GM21381 (cell line): ENCODE results near the gene FSTL4.
"Not testable (repeated sequence)": the region's sequence is repeated elsewhere in the genome, so short reads cannot be mapped to it uniquely, and the experiment has no call there.

Source experiments
- ATAC-seq: cut with Tn5 transposase; IDR thresholded peaks from one replicate; pipeline ENCODE4 v1.9.1; 2021; ENCODE audit warnings: mild to moderate bottlenecking, moderate library complexity; ENCODE audit not compliant: unreplicated experiment

FSTL4 gene

DNA sequence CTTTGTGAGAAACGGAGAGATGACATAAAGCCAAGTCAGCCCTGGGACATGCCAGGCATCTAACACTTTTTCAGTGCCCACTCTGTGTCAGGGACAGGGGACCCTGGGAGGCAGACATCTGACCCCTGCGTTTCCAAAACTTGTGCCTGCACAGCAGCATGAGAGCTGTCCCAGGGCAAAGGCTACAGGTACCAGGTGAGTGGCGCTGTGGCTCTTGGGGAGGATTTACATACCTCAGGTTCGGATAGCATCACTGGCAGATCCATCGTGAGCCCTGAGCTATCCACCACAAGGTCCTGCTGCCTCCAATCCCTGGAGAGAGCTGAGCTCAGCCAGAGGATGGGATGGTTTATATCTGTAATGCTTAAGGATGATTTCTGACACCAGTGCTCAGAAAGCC, 52.4 kb downstream of the FSTL4 start:
- ATAC-seq, result no peak

DNA sequence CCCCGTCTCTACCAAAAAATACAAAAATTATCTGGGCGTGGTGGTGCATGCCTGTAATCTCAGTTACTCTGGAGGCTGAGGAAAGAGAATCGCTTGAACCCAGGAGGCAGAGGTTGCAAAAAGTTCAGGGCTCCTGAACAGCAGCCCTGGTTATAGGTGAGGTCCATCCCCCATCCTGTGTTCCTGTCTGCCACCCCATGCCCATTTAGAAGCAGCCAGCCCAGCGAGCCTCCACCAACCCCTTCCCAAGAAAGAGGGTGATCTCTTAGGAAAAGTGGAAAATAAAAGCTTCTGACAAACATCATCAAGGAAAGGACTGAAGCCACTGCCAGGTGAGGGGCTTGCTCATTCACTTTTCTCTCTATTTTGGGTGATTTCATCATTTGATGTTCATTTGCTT, 55.8 kb downstream of the FSTL4 start:
- no peak for ATAC-seq

DNA sequence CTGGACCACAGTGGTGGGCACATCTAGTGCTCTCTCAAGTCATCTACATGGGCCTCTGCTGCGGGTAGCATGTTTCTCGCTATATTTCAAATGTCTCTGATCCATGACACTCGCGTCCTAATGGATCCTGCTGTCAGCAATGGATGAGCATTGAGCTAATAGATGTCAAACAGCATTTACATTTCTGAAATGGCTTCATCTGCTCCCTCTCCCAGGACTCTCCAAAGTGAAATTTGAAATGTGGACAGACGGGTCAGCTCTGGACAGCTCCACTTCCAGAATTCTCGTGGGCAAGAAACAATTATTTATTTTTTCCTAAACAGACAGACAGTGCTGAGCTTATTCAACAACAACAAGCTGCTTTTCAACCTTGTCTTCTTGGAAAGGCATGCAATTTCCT, 58.1 kb downstream of the FSTL4 start:
- no peak for ATAC-seq

DNA sequence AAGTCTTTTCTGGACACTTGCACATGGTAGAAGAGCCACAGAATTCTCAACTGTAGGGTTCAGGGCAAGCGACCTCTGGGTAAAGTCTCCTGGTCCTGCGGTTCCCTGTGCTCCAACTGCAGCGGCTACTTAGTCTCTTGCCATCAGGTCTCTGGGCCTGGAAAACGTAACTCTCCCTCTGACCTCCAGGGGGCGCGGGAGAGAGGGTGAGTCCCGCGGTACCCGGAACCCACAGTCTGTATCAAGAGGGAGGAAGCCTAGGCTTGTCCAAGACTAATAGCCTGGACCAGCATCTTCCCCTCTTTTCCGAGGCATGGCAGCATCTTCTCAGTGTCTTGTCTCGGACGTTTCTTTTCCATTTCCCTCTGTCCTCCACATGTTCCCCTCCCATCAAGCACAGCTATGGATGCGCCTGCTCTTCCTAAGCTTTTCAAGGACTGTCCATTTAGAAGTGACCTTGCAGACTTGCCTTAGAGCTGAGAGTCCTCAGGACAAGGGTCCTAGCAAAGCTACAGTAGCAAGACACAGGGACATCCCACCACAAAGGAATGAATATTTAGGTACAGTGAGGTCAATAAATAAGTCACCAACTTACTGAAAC, 59.3 kb downstream of the FSTL4 start:
- ATAC-seq, result peak; percentile 65

DNA sequence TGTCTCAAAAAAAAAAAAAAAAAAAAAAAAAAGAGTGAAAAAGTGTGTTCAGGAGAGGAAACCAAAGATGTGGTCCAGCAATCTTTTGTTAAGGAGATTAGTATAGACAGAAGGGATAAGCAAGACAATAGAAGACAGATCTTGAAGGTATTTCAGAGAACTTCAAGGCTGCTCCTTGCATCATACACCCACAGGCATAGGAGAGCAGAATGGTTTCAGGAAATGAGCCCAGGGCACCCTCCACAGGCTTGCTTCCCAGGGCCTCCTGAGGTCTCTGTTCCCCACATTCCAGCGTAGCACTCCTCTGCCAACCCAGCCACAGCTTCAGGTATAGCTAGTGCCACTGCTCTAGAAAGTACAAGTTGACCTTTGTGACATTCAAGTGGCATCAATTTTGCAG, 65.8 kb downstream of the FSTL4 start:
- ATAC-seq, result no peak

DNA sequence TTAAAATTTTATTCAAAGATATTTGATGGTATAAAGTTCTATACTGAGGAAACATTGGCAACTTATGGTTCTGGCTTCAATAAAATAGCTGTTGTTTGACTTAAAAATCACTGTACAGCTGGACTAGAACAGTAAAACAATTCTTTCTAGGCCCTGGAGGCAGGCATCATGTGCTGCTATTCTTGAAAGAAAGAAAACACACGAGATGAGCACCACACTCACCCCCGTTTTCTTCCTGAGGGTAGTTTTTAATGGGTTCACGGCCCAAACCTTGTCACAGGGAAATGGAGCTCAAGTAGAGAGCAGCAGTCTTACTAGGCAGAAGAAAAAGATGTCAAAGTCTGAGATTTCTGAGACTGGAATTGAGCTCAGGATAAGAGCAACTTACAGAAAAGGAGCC, 68.0 kb downstream of the FSTL4 start:
- no peak for ATAC-seq

DNA sequence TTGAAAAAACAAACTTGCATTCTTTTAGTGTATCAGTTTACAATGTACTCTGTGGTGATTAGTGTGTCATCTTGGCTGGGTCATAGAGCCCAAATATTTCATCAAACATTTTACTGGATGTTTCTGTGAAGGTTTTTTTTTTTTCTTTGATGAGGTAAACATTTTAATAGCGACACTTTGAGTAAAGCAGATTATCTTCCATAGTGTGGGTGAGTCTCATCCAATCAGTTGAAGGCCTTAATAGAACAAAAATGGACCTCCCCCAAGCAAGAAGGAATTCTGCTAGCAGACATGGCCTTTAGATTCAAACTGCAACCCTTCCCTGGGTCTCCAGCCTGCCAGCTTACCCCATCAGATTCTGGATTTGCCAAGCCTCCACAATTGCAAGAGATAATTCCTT, 72.5 kb downstream of the FSTL4 start:
- ATAC-seq, result no peak

DNA sequence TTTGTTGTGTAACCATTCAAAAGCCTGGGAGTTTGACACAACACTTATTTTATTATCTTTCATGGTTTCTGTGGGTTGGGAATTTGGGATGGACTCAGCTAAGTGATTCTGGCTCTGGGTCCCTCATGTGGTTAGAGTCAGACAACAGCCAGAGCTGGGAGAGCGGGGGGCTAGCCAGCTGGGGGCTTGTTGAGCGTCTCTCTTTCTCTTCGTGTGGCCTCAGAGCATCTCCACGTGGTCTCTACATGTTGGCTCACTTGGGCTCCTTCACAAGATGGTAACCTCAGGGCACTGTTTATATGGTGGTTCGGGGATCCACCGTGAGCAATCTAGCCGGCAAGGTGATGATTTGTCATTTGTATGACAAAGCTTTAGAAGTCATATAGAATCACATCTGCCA, 73.6 kb downstream of the FSTL4 start:
- no peak for ATAC-seq

DNA sequence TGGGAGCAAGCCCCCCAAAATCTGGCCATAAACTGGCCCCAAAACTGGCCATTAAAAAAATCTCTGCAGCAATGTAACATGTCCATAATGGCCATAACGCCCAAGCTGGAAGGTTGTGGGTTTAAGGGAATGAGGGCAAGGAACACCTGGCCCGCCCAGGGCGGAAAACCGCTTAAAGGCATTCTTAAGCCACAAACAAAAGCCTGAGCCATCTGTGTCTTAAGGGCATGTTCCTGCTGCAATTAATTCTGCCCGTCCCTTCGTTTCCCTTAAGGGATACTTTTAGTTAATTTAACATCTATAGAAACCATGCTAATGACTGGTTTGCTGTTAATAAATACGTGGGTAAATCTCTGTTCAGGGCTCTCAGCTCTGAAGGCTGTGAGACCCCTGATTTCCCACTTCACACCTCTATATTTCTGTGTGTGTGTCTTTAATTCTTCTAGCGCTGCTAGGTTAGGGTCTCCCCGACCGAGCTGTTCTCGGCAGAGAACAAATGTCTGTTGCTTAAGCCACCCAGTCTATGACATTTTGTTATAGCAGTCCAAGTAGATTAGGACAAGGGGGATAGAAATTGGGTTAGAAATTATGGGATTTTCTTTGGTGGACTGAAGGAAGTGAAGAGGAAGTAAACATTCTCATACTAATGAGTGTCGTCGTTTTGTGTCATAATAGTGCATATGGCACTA, 77.0 kb downstream of the FSTL4 start:
- ATAC-seq, result not testable (repeated sequence)

DNA sequence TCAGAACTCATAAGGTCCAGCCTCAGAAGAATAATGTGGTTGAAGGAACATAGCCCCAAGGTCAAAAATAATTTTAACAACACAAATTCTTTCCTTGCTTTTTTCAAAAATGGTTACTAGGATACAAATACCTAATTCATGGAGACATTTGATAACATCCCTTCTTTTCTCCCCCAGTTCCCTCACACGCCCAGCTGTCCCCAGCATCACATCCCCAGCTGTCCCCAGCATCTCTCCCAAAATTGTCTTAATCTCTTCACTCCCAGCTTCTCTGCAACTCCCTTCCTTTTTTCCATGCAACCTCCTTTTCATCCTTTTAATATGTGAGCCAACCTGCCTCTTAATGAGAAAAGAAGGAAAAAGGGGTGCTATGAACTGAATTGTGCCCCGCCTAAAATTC, 77.8 kb downstream of the FSTL4 start:
- ATAC-seq, result no peak

DNA sequence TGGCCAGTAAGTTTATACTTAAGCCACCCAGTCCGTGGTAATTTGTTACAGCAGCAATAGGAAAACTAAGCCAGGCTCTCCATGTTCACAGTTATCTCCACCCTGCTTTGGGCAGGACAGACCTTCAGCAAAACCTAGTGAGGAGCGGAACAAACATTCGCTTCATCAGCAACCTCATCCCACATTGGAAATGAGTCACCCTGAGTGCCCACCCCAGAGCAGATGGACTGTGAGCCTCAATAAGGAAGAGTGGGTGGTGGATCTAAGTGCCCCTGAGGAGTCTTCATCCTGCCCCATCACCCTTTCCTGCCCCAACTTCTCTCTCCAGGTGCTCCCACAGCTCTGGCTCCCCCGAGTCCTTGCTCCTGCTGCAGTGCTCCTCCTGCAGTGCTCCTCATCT, 78.8 kb downstream of the FSTL4 start:
- ATAC-seq, result no peak

DNA sequence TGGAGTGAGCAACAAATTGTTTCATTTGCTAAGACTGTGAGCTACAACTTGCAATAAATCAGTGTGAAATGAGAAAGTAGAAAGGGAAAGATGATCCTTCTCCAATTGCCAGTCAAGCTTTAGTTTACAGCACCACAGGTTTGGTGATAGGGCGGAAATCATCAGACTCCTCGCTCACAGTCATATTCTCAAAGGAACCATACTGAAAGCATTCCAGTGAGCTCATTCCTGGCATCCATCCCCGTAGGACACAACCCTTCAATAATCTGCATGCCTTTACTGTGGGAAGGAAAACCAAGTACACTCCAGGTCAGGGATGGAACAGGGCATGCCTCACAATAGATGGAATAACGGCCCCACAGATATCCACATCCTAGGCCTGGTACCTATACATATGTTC, 80.7 kb downstream of the FSTL4 start:
- no peak for ATAC-seq

DNA sequence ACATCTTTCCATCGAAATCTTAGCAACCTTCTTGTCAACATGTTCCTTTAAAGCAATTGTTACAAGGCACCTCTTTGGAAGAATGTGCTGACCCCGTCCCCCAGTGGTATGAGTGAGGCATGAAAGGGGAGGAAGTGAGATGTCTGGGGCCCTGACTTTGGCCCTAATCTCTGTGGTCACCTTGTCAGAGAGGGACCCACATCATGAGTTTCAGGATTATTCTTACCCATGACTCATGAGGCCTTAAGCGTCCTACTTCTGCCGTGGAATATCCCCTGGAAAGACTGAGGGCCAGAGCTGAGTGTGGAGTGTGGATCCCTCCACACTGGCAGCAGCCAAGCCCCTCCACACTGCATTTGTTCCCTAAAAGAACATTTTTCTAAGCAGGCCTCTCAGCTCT, 81.2 kb downstream of the FSTL4 start:
- peak; percentile 85 for ATAC-seq

DNA sequence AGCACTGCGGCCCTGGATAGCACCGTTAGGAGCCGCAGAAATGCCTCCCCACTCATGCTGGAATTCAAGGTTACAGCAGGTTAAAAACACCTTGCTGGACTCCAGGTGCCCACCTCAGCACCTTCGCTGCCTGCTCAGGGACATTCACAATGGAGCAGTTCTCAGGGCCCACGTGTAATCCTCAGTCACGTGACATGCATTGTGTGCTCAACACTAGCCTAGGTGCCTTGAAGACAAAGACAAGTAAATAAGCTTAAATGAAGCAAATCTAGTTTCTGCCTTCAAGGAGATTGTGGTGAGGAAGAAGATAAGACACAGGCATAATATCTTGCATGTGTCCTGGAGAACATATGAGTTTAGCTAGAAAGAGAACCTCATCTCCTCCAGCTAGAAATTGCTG, 82.1 kb downstream of the FSTL4 start:
- ATAC-seq, result no peak

DNA sequence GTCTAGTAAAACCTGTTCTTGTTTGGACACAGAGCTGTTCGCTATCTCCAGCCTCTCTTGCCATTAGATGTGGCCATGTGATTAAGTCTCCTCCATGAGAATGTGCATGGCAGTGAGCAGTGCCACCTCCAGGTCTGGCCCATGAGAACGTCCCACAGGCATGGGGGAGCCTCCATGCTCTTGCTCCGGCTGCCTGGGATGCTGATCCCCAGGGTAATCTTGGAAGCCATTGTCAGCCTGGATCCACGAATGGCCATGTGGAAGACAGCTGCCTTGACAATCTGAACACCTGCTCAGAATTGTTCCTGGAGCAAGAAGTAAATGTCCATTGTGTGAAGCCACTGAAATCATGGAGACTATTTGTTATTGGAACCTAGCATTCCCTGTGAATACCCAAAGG, 83.5 kb downstream of the FSTL4 start:
- ATAC-seq, result no peak

DNA sequence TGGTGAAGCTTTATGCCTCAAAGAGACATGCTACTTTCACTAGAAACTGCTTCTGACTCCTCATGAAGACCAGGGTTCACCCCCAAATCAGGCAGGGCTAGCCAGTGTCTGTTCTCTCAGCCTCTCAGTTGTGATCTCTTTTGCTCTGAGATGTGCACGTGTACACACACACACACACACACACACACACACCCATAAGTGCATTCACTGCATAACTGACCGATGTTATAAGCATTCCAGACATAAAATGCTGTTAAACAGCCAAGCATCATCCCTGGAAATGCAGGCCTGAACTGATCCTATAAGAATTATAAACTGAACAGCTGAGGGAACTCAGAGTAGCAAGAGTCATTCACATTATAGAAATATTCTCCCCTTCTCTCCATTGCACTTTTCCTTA, 85.0 kb downstream of the FSTL4 start:
- ATAC-seq, result no peak

DNA sequence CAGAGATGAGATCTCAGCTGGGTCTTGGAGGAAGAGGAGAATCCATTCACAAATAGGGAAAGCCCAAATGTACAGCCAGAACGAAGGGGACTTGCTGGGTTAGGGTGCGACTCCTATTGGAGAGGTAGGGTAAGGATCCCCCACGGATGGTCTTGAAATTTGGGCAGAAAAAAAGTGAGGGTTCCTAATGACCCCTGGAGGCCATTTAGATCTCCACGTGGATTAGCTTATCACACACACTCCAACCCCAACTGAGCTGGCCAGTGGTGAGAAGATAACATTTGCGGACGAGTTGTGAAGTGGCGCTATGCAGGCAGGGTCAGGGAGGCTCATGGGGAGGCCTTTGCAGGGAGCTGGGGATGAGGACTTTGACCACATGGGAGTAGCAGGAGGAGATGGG, 86.0 kb downstream of the FSTL4 start:
- ATAC-seq, result no peak

DNA sequence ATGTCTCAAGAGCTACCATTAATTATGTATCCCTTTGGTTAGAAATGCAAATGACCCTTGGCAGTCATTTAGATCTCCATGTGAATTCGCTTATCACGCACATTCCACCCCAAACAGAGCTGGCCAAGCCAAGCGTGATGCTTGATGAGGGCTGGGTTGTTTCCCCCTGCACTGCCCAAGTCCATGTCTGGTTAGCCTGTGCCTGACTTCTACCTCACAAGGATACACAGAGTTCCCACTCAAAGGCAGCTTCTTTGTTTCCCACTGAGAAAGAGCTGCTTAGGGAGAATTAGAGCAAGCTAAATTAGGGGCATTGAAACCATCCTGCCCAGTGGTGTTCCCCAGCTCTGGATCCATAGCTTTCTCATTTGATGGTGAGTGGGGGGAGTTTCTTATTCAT, 87.2 kb downstream of the FSTL4 start:
- no peak for ATAC-seq

DNA sequence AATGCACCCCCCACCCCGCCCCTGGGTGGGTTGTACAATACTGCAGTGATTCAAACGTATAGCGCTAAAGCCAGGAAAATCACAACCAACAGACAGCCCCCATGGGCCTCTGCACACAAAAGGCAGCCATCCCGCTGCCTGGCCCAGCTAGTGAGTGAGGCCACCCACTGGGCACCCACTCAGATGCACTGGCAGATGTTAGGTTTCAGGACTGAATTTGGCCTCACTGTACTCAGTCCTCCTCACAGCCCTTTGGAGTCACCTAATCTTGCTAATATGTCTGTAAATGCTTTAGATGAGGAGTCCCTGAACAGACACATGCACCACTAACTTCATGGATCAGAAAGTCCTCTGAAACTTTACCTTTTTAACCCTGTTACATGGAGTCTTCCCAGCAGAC, 87.7 kb downstream of the FSTL4 start:
- no peak for ATAC-seq

DNA sequence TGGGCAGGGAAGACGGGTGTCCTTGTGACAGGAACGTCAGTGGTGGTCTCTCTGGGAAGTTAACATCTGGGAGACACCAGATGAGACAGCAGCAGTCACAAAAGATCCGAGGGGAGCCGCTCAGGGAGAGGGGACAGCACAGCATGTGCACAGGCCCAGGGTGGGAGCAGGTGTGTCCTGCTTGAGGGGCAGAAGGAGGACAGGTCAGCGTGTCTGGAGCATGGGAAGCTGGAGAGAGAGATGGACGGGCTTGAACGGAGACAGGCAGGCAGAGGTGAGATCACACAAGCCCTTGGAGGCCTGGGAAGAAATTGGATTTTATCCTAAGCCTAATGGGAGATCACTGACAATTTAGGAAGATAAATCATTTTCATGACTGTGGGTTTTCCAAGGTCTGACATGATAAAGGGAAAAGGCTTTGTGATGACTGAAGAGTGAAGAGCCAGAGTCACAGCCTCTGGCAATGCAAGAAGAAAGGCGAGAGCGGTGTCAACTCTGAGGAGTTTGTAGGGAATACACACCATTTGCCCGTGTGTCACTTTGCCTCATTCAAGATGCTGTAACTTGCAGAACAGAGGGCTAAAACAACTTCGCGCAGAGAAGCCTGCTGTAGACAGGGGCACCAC, 88.3 kb downstream of the FSTL4 start:
- ATAC-seq, result no peak

DNA sequence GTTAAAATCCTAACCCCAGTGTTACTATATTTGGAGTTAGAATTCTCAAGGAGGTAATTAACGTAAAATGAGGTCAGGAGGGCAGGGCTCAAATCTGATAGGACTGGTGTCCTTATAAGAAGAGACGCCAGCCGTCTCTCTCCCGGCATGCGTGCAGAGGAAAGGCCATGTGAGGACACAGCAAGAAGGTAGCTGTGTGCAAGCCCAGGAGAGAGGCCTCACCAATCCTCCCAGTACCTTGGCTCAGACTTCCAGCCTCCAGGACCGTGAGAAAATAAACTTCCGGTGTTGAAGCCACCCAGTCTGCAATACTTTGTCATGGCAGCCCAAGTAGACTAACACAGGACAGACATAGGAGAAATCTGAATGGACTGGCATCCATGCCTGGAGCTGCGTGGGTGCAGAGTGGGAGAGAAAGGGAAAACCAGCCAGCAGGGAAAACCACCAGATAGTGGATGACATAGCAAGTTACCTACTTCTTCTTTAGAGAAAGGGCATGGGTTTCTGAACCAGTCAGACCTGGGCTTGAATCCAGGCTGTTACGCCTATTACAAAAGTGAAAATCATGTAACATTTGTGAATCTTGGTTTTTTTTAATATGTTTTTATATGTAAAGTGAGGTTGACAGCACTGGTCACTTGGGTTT, 89.2 kb downstream of the FSTL4 start:
- no peak for ATAC-seq

DNA sequence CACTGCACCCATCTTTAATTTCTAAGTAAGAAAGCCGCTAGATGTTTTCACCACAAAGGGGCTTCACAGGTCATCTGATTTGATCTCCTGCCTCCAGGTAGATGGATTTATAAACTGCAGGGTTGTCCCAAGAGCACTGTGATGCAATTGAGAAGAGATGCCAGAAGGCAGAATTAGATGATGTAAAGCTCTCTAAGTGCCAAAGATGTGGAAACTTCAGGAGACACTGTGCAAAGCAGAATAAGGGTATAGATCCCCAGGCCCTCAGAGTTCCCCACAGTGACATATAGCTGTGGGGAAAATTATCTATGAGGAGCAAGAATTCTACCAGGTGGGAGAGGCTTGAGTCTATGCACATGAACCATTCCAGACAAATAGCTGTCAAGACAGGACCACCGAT, 90.5 kb downstream of the FSTL4 start:
- ATAC-seq, result no peak
